22Rv1 (cell line): ENCODE data around the gene RUSF1.

Experiments
- H3K27ac ChIP-seq: fragments of 450-650 bp; 2 replicates; pipeline ENCODE4 v1.5.1; 2017
- CTCF ChIP-seq: fragments of 450-650 bp; IDR thresholded peaks from 2 replicates; pipeline ENCODE4 v1.5.1; 2017; ENCODE audit warnings: mild to moderate bottlenecking
- ZFX ChIP-seq: fragments of 450-650 bp; IDR thresholded peaks from 2 replicates; pipeline ENCODE4 v1.6.1; 2017; ENCODE audit warnings: antibody characterized with exemption, borderline replicate concordance

Gene RUSF1

GRCh38 chr16:31532120-31532519 lies 23.9 kb upstream of the RUSF1 start:
- H3K27ac ChIP-seq = no peak overlapping the region
- no peak for TF ChIP-seq ZFX
- TF ChIP-seq CTCF = no peak

DNA sequence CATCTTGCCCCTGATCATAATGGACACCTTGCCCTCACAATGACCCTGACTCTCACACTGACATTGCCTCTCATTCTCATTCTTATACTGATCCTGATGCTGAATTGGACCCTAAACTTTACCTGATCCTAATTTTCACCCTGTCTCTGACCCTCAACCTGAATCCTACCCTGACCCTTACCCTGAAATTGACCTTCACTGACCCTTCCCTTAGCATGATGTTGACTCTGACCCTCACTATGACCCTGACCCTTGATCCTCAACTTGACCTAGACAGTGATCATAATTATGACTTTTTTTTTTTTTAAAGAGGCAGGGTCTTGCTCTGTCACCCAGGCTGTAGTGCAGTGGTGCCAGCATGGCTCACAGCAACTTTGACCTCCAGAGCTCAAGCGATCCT lies 22.9 kb upstream of the RUSF1 start:
- TF ChIP-seq ZFX (no peak), CTCF (no peak)
- H3K27ac ChIP-seq = no peak overlapping the region

GRCh38 chr16:31530405-31530804 lies 22.2 kb upstream of the RUSF1 start:
- TF ChIP-seq ZFX (no peak), CTCF (no peak)
- H3K27ac ChIP-seq = no peak overlapping the region

DNA sequence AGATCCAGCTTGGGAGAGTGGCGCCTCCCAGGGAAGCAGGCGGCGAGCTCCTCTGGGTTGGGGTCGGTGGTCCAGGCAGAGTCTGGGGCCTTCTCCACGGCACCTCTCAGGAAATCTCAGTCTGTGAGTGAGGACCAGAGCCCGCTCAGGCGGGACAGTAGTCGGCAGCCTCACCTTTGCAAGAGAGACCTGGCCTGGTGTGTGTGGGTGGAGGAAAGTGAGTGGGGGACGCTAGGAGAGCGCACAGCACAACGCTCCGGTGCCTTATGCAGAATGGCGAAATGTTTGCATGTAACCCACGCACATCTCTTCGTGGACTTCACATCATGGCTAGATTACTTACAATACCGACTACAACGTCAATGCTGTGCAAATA lies 21.7 kb upstream of the RUSF1 start:
- no peak overlapping the region for H3K27ac ChIP-seq
- TF ChIP-seq ZFX = no peak
- no peak for TF ChIP-seq CTCF

DNA sequence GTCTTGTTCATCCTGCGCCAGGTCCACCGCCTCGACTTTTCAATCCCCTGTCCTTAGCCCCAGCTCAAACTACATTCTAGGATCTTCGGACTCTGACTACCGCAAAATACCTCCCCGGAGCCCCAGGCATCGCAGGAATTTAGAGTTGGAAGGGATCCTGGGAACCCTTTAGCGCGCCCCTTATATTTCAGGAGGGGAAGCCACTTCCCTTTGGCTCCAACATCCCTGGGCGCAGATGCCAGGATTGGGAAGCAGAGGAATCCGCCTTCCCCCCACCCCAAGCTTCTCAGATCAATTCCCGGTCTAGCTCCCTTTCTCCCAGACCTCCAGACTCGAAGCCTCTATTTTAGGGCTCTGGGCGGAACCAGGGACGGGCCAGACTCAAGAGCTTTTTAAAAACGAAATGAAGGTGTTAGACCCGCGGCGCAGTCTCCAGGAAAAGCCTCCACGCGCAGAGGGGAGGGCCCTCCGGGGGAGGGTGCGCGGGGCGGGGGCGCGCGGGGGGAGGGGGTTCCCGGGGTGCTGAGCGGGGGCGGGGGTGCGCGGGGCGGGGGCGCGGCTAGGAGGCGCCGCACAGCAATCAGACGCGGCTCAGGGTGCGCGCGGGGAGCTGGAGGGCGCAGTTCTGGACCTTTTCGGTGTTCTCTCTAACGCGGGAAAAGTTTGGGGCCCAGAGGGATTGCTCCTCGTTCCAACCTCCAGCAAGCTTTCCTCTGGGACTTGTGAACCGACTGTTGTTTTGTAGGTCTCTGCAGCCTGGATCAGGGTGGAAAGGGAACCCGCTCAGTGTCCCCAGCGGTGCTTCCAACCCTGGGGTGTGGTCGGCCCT lies 21.1 kb upstream of the RUSF1 start:
- TF ChIP-seq CTCF = no peak
- no peak for TF ChIP-seq ZFX
- no peak overlapping the region for H3K27ac ChIP-seq

DNA sequence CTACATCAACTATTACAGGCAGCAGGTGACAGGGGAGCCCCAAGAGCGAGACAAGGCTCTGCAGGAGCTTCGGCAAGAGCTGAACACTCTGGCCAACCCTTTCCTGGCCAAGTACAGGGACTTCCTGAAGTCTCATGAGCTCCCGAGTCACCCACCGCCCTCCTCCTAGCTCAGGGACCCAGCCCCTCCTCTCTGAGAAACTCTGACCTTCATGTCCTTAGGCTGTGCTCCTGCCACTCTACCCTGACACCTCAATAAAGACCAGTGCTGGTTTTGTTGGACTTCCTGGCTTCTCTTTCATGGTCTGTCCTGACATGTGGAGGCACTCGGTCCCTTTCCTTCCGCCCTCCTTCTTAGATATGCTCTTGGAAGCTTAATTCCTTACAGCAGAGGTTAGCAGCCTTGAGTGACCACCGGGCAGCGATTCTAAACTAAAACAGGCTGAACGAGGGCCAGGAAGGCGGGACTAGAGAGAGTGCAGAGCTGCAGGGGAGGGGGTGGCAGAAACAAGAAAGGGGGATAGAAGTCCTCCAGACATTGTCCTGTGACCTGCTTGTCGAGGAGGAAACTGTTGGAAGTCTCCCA lies 20.4 kb upstream of the RUSF1 start:
- TF ChIP-seq CTCF (no peak), ZFX (no peak)

GRCh38 chr16:31527734-31528274 lies 19.6 kb upstream of the RUSF1 start, which contains the start of gene AHSP:
Gene AHSP (plus strand): TSS chr16:31527900. CDS start chr16:31528140, 240 bp downstream.
- no peak within 1 kb of the TSS for H3K27ac ChIP-seq
- TF ChIP-seq ZFX (no peak), CTCF (no peak)

More for the DNA sequence above, 20.4 kb upstream of the RUSF1 start:
- no peak overlapping the region for H3K27ac ChIP-seq
